ENCODE results near the gene FMNL2.

DNA sequence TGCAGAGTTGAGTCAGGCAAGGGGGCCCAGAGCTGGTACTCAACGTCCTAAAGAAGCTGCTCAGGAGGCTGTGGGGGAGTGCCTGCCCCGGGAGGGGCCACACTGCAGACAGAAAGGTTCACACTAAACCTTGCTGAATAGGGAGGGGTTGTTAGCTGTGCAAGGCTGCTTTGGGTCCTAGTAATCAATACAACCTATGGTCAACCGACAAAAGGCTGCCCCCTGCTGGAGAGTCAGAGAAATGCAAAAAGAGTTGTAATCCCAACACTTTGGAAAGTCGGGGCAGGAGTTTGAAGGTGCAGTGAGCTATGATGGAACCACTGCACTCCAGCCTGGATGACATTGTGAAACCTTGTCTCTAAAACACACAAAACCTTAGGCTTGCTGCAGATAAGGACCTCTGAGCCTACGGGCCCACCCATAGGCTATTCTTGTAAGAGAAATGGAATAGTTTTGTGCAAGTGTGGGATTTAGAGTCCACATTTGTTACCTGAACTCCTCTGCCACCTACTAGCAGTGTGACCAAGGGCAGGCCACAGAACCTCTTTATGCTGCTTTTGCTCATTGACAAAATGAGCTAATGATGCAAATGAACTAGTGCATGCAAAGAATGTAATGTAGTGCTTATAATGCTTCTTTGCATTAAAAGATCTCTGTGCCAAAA is 300.8 kb downstream of the FMNL2 start:
- TF ChIP-seq, protein P1, sequence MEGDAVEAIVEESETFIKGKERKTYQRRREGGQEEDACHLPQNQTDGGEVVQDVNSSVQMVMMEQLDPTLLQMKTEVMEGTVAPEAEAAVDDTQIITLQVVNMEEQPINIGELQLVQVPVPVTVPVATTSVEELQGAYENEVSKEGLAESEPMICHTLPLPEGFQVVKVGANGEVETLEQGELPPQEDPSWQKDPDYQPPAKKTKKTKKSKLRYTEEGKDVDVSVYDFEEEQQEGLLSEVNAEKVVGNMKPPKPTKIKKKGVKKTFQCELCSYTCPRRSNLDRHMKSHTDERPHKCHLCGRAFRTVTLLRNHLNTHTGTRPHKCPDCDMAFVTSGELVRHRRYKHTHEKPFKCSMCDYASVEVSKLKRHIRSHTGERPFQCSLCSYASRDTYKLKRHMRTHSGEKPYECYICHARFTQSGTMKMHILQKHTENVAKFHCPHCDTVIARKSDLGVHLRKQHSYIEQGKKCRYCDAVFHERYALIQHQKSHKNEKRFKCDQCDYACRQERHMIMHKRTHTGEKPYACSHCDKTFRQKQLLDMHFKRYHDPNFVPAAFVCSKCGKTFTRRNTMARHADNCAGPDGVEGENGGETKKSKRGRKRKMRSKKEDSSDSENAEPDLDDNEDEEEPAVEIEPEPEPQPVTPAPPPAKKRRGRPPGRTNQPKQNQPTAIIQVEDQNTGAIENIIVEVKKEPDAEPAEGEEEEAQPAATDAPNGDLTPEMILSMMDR (IDR thresholded peaks at IDR 0.05; ENCODE audit: insufficient read depth, low read length, poor library complexity, severe bottlenecking), result peak; percentile 64
- TF ChIP-seq EZH2phosphoT487 (conservative IDR thresholded peaks at IDR 0.05; ENCODE audit: low read length), result no peak

All from SU-DHL-6 (cell line).